GM12874 (cell line): Measurements from ENCODE around the gene NTRK2.

Experiments
- TF ChIP-seq, protein P1 (sequence below): IDR thresholded peaks from 2 replicates; pipeline ENCODE4 v1.5.1; 2011; ENCODE audit warnings: low read depth, mild to moderate bottlenecking, control low read depth, low read length, moderate library complexity; ENCODE audit not compliant: insufficient read depth

The NTRK2 gene

DNA sequence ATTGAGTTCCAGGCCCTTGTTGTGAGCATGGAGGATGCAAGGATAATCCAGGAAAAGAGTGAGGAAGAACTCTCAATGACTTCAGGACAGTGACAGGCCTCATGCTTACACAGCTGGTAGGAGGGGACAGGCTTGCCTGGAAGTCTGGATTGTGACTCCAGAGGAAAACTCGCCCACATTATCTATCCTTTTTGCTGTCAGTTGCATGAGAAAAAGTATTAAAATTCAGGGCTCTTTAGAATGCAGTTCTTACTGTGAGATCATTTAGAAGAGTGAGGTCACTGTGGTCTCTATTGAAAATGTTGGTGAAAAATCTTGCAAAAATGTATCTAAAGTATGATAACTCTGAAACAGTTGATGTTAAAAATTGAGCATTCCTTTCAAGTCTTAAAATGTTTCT, 30.5 kb downstream of the NTRK2 start:
- TF ChIP-seq, protein P1, sequence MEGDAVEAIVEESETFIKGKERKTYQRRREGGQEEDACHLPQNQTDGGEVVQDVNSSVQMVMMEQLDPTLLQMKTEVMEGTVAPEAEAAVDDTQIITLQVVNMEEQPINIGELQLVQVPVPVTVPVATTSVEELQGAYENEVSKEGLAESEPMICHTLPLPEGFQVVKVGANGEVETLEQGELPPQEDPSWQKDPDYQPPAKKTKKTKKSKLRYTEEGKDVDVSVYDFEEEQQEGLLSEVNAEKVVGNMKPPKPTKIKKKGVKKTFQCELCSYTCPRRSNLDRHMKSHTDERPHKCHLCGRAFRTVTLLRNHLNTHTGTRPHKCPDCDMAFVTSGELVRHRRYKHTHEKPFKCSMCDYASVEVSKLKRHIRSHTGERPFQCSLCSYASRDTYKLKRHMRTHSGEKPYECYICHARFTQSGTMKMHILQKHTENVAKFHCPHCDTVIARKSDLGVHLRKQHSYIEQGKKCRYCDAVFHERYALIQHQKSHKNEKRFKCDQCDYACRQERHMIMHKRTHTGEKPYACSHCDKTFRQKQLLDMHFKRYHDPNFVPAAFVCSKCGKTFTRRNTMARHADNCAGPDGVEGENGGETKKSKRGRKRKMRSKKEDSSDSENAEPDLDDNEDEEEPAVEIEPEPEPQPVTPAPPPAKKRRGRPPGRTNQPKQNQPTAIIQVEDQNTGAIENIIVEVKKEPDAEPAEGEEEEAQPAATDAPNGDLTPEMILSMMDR = no peak

DNA sequence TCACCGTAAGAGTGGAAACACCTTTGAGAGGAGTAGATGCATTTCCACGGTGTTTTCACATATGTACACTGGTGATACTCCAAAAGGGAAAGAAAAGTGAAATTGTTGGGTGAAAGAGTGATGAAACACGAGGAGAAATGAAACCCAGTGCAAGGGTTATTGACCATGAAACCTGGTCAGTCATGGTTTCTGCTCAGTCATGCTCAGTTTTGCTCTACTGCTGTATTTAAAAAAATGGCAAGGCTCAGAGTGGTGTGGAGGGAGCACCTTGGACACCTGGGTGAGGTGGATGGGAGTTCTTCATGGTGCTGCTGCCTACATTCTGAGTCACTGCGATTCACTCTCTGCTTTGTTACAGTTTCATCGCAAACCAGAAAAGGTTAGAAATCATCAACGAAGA, 32.3 kb downstream of the NTRK2 start:
- TF ChIP-seq, protein P1 = no peak

DNA sequence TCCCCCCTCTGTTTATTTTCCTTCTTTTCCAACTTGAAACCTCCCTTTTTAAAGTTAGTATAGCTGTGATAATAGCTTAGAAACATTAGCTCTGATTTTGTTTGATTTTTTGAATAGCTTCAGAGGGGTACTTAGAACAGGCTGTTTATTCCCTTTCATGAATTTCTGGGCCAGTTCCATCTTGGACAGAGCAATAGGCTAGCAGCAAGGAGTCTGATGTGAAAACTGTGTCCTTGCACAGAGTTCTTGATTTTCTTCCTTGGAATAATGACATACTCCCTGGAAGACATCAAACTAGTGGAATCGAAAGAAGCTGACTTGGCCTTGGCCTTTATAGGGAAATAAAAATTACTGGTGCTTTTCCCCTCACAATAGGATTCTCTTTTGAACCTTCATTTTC, 32.9 kb downstream of the NTRK2 start:
- TF ChIP-seq, protein P1 = no peak

DNA sequence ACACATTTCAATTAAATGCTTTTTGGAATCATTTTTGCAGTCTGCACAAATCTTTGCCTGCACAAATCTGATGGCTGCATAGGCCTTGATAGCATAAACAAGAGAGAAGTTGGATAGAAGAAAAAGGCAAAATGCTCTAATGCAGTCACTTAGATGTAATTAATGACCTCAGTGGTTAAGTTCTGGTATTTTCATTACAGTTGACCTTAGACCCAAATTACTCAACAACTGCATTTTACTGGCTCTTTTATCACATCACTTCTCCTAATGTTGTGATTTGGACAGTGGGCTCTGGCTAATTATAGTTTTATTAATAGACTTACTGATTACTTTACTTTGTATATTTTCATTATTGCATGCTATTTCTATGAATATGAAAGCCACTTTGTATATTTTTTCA, 34.3 kb downstream of the NTRK2 start:
- TF ChIP-seq, protein P1 = no peak

DNA sequence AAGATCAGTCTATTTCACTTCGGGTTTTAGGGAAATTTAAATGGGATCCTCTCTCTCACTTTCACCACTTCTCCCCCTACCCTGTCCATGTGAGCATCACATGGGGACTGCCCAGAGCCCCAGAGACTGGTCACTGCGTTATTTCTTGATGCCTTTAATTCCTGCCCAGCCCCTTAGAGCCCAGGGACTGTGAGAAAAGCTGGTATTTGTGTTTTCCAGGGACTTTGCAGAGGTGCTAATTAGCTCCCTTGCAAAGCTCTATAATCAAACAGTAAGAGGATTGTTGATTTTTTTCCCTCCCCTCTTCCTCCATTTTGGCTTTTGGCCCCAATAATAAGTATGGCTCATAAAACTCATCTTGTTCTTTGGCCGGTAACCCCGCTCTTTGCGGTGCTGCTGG, 35.6 kb downstream of the NTRK2 start:
- TF ChIP-seq, protein P1 = no peak

DNA sequence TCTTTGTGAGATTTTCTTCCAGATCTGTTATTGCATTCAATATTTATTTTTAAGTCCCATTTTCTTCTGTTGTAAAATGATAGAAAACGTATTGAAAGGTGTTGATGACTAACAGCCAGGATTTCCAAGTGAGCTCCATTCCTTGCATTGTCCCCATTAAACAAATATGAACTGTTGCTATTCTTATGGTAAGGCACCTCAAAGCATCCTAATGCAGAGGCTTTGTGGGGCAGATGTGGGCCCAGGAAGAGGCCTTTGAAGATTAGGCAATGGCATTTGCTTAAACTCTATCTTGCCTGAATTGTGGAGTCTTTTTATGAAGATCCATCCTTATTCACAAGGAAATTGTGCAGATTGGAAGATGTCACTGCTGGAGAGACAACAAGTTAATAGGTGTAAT, 38.9 kb downstream of the NTRK2 start:
- TF ChIP-seq, protein P1 = no peak

DNA sequence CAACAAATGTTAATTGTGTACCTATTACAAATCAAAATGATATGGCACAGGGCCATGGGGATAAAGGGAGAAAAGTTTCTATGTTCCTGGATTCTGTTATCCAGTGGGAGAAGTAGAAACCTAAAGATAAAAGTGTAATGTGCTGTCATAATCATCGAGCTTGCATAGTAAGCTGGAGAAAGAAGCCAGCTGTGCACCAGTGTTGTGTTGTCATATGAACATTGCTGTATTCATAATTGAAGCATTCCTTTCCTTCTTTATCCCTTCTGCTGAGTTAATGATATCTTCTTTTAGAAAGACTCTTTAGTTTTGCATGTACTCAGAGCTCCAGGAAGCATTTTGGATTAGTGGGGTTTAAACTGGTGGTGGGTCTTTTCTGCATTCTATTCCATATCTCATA, 39.5 kb downstream of the NTRK2 start:
- TF ChIP-seq, protein P1 = no peak
